GM18502 (cell line): ENCODE data around the gene RNF213.

ENCODE experiments used
- ATAC-seq: cut with Tn5 transposase; IDR thresholded peaks from one replicate; pipeline ENCODE4 v1.9.1; 2021; ENCODE audit warnings: mild to moderate bottlenecking; ENCODE audit not compliant: unreplicated experiment, poor library complexity

The RNF213 gene

DNA sequence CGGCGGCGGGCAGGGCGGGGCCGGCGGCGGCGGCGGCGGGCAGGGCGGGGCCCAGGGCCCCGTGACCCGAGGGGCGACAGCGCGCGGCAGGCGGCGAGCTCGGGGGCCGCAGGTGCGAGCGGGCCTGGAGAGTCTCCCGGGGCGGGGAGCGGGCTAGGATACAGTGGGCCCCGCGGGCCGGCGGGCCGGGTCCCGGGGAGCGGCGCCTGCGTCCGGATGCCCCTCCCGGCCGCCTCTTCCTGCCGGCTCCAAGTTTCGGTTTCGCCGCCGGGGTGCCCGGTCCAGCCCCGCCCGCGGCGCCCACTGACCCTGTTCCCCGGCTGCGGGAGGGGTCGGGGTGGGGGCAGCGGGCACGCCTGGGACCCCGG, at the start of gene RNF213:
RNF213 (plus strand) TSS at position 62 of the 368 bp plus-strand sequence. CDS start 2,830 bp downstream, outside the sequence.
- ATAC-seq = peak; percentile 38

DNA sequence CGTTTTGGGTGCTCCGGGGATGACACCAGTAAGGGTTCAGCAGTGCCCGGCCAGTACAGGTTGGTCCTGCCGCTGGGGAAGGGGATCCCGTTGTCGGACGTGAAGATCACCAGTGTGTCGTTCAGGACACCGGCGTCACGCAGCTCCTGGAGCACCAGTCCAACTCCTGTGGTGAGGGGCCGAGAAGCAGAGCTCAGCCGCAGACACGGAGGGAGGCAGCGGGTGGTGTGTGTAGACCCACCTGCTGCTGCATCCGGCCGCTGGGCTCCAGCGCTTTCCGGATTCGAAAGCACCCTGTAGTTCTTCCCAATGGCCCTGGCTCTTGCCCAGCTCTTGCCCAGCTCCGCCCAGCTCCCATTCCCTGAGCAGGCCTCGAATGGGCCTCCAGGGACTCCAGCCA, 48.5 kb upstream of the RNF213 start:
- ATAC-seq = no peak

DNA sequence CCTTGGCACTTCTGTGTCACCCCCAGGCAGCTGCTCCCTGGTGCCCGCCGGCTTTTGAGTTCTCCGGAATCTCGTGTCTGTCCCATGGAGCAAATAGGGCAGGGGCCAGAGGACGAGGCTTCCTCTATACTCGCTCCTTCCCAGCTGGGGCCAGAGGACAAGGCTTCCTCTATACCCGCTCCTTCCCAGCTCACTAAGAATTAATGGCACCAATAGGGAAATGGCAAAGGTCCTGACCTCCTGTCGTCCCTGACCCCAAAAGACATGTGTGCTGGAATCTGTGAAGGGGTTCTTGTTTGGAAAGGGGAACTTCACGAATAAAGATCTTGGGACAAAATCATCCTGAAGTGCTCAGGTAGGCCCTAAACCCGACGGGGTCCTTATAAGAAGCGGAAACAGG, 48.1 kb upstream of the RNF213 start:
- ATAC-seq = no peak

DNA sequence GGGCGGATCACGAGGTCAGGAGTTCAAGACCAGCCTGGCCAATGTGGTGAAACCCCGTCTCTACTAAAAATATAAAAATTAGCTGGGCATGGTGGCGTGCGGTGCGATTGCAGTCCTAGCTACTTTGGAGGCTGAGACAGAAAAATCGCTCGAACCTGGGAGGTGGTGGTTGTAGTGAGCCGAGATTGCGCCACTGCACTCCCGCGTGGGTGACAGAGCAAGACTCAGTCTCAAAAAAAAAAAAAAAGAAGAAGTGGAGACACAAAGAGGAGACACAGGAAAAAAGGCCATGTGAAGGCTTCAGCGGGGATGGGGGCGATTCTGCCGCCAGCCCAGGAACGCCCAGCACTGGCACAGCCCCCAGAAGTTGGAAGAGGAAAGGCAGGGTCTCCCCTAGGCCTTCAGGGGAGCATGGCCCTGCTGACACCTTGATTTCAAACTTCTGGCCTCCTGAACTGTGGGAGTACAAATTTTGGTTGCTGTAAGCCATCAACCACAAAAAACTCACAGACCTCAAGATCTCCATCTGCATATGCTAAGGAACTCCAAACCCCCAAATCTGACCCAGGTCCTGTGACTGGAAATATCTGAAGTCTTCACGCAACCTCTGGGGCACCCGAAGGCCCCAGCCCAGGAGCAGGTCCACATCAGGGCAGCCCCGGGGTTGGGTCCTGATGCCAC, 47.5 kb upstream of the RNF213 start:
- ATAC-seq = no peak

DNA sequence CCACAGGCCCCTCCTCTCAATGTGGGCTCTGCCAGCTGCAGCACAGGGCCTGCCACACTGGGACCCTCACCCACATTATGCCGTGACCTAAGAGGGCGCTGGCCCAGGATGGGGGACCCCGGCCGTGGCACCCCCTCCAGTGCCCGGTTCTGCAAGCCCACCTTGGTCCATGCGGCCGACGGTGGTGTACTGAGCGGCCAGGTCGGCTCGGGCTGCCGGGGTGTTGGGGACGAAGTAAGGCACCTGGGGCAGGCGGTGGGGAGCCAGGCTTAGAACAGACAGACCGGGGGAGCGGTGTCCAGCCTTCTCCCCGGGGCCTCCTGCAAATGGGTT, 47.0 kb upstream of the RNF213 start:
- ATAC-seq = no peak

DNA sequence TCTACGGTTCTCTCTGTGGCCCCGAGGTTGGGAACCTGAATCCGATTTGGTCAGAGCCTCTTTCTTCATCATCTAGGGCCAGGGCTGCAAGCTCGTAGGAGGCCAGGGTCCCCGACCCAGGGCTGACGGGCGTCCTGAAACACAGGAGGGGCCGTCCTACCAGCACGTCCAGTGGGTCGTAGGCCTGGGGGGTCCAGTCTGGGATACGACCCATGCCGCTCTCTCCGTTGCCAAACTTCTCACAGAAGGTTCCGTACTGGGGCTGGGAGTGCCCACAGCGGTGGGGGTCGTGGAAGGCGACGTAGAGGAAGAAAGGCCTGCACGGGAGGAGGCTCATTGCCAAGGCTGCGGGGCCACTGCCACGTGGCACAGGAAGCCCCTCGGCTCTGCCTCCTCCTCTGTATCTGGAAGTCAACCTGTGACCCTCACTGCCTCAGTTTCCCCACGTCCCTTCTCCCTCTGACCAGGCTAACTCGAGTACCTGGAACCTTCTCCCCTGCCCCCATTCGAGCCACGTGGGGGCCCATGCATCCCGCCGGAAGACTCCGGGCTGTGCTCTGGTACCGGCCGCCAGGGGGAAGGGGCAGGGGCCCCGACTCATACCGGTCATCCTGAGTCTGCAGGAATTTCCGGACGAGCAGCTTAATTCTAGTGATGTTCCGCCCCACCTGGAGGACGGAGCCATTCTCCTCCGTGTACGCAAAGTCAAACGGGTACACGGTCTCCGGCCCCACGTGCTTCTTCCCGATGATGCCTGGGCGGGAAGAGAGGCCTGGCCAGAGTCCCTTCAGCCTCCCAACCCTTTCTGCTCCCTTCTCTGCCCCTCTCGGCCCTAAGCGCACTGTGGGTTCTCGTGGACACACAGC, 46.4 kb upstream of the RNF213 start:
- ATAC-seq = no peak

DNA sequence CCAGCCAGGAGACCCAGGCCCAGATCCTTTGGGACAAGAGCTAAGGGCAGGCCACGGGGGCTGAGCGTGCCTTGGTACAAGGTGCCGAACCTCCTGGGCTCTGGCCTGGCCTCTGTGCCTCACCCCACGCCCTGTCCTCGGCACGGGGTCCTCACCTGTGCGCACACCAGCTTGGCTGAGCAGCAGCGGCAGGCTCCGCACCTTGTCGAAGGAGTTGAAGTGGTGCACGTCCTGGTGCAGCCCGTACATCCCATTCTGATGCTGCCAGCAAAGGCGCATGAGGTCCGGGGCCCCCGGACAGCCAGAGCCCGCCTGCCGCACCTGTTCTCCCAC, 45.8 kb upstream of the RNF213 start:
- ATAC-seq = no peak

DNA sequence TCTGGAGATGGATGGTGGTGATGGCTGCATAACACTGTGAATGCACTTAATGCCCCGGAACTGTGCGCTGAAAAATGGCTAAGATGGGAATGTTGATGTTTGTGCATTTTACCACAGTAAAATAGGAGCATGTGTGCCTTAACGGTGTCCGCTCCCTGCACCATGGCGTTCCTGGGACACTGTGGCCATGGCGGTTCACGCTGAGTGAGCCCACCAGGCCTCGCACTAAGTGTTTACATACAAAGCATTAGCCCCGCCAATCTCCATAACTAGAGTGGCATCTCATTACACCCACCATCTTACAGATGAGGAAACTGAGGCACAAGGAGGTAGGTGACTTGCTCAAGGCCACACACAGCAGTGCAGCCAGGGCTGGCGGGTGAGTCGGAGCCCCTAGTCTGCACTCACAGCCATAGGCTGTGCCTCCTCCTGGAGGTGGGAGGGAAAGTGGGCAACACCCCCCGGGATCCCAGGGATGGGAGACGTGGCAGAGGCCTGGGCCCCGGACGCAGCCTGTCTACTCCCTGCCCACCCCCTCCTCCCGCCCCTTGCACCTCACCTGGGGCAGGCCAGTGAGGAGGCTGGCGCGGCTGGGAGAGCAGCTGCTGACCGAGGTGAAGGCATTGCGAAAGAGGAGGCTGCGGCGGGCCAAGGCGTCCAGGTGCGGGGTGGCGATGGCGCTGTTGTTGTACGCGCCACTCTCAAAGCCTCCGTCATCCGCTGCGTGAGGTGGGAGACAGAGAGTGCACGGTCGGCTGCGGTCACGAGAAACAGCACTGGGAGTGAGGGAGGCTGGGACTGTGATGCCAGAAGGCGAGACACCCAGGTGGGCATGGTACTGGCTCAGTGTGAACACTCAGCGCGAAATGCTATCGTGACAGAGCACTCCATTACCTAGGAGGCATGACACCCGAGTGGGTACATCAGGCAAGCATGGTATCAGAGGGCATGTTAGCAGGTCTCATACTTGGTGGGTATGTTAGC, 43.9 kb upstream of the RNF213 start:
- ATAC-seq = no peak

DNA sequence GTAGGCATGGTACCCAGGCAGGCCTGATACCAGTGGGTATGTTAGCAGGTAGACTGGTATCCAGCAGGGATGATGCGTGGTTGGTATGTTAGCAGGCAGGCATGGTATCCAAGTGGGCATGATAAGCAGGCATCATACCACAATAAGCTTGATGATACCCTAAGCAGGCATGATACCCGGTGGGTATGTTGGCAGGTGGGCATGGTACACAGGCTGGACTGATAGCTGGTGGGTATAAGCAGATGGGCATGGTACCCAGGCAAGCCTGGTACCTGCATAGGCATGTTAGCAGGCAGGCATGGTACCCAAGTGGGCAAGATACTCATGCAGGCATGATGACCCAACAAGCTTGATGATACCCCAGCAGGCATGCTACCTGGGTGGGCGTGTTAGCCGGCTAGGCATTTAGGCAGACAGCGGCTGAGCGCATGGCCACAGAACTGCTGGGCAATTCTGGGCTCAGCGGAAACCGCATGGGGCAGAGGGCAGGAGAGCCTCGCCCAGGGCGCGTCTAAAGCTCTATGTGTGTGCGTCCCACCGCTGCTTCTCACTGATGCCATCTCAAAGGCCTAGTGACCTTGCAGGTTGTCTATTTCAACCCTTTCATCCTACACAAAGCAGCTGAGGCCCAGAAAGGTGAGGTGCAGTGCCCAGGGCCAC, 42.8 kb upstream of the RNF213 start:
- ATAC-seq = no peak

DNA sequence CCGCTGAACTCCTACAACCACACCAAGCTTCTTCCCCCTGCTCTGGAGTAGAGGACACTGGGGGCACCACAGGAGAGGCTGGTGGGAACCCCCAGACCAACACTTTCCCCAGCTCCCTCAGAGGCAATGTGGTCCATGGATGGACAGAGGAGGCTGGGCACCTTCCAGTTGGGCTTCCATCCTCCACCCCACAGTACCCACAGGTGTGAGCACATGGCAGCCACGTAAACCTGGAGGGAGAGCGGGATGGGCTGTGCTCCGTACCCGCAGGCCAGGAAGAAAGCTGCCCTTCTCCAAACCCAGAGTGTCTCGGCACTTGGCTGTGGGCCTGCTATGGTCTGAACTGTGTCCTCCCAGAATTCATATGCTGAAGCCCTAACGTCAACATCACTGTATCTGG, 42.3 kb upstream of the RNF213 start:
- ATAC-seq = no peak

DNA sequence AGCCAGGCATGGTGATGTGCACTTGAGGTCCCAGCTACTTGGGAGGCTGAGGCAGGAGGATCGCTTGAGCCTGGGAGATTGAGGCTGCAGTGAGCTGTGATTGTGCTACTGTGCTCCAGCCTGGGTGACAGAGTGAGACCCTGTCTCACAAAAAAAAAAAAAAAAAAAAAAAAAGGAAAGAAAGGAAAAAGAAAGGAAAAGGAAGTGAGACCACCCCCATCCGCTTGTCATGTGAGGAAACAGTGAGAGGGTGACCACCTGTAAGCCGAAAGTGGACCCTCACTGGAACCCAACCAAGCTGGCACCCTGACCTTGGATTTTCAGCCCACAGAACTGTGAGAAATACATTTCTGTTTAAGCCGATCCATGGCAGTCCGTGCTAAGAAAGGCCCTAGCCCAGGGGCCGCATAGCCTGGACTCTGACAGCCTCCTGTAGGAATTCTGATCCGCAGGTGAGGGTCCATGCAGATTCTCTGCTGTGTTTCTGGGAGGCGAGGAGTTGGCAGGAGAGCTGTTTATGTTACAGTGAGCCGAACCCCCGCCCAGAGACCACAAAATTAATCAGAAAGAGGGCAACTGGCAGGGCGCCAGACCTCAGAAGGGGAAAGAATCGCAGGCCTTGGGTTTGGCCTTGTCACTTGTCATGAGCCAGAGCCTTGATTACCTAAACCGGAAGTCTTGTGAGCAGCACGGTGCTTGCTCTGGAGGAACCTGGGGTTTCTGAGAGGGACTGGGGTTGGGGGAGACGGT, 41.5 kb upstream of the RNF213 start:
- peak; percentile 65 for ATAC-seq

DNA sequence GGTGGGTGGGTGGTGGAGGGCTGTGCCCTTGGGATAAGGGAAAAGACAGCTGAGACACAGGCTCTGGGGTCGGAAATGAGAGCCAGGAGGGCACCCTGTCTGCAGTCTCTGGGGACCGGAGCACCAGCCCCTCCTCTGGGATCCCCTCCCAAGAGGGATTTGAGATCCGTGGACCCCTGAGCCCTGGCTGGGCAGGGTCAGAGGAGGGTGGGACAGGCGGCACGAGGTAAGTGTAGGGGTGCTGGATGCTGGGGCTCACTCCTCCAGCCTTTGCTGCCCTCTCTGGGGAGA, 40.9 kb upstream of the RNF213 start:
- ATAC-seq = no peak

DNA sequence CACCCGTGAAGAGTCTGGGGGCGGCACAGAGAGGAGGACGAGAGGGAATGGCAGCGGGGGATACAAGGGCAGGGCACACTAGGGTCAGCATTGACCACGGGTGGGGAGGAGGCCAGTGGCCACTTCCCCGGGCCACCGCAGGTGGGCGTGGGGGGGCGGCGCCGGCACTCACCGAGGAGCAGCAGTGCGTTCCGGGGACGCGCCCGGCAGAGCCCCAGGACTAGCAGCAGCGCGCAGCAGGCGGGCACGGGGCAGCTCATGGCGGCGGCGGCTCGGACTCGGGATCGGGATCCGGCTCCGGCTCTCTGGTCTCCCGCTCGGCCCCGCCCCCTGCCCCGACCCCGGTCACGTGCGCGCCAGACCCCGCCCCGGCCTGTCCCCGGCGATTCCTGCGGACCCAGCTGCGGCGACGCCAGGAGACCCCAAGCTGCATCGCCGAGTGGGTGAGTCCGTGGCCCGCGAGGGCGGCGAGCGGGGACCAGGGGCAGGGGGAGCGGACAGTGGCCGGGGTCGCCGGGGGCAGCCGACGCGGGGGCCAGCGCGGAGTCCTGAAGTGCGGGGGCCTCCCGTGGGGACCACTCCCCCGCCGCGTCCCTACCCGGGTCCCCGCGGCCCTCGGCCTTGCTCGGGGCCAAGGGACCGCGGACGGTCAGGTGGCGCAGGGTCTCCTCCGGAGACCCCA, 40.5 kb upstream of the RNF213 start, which contains the start of the genes SGSH and SLC26A11:
SGSH (minus strand) TSS at position 280 of the 682 bp plus-strand sequence; CDS start at position 260, 20 bp downstream.
SLC26A11 (plus strand) TSS at position 374 of the 682 bp plus-strand sequence. CDS start 1,134 bp downstream, outside the sequence.
- peak; percentile 36 for ATAC-seq

DNA sequence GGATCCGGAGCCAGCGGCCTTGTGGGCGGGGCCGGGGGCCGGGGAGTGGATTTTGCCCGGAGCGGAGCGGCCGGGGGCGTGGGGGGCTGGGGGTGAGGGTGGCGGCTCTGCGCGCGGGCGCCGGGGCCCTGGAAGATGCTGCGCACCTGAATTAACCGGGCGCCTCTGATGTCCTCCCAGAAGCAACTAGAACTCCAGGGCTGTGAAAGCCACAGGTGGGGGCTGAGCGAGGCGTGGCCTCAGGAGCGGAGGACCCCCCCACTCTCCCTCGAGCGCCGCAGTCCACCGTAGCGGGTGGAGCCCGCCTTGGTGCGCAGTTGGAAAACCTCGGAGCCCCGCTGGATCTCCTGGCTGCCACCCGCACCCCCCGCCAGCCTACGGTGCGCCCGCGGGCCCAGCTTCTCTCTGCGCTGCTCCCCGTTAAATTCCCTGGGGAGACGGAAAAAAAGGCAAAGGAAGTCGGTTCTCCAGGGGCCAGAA, 39.9 kb upstream of the RNF213 start:
- no peak for ATAC-seq

DNA sequence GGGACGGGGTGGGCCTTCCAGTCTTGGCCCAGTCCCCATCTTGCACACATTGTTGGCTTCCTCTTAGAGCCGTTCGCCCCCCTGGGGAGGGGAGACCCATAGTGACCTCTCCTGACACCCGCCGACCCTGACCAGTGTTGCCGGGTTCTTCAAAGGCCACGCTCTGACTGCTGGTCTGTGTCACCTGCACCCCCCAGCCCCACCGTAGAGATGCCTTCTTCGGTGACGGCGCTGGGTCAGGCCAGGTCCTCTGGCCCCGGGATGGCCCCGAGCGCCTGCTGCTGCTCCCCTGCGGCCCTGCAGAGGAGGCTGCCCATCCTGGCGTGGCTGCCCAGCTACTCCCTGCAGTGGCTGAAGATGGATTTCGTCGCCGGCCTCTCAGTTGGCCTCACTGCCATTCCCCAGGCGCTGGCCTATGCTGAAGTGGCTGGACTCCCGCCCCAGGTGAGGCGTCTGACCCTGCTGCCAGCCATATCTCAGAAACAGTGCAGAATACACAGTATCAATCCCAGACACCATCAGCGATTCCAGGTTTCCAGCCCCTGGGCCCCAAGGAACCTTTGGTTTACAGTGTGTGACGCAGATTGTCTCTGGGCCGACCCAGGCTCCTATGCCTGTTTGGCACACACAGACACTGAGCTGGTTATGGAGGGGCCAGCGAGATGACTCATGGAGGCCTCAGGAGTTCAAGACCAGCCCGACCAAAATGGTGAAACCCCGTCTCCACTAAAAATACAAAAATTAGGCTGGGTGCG, 39.1 kb upstream of the RNF213 start:
- ATAC-seq = no peak

DNA sequence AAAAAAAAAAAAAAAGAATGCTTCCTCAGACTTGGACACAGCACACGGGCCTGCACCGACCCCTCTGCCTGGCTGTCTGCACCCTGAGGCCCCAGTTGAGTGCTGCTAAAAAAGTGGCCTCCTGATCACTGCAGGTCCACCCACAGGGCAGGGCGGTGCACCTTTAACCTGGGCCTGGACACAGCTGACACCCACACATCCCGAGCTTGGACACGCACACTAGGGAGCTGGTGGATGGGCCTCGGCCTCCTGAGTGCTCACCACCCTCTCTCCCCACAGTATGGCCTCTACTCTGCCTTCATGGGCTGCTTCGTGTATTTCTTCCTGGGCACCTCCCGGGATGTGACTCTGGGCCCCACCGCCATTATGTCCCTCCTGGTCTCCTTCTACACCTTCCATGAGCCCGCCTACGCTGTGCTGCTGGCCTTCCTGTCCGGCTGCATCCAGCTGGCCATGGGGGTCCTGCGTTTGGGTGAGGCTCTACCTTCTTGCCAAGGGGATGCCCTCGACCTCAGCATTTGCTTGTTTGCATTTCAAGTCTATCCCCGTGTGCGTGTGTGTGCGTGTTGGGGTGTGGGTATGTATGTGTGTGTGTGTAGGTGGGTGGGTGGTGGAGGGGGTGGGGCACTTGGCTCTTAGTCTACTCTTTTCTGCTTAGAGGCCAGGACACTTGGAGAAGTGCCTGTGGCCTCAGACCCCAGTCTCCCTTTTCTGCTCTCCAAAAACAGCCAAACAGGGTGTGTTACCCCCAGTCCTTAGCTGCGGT, 38.1 kb upstream of the RNF213 start:
- no peak for ATAC-seq

DNA sequence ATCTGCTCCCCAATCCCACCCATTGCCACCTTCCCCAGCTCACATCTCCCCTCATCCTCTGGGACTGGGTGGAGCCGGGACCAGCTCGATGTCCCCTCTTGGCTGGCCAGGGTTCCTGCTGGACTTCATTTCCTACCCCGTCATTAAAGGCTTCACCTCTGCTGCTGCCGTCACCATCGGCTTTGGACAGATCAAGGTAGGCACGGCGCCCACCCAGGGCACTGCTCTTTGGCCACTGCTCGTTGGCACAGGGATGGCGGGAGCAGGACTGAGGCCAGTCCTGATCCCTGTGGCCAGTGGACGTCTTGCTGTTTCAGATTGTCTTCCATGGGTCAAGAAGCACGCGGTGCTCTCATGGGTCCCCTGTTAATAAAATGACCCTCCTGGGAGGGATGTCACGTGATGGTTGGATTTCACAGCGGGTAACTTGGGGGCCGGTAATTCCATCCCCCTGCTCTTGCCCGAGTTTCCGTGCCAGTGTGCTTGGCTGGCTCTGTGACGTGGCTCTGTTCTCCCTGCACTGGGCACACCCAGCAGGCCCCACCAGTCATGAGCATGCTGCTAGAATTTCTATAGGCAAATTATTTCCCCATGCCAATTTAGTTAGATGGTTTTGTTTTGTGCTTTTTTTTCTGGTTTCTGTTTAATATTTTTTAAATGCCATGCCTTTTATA, 37.4 kb upstream of the RNF213 start:
- ATAC-seq = no peak
